ENCODE measurements around the gene PAX8.
"Not testable (repeated sequence)": the region's sequence is repeated elsewhere in the genome, so short reads cannot be mapped to it uniquely, and the experiment has no call there.

GRCh38 chr2:113284999-113285398 is 6.3 kb upstream of the PAX8 start:
- TF ChIP-seq, protein P1, sequence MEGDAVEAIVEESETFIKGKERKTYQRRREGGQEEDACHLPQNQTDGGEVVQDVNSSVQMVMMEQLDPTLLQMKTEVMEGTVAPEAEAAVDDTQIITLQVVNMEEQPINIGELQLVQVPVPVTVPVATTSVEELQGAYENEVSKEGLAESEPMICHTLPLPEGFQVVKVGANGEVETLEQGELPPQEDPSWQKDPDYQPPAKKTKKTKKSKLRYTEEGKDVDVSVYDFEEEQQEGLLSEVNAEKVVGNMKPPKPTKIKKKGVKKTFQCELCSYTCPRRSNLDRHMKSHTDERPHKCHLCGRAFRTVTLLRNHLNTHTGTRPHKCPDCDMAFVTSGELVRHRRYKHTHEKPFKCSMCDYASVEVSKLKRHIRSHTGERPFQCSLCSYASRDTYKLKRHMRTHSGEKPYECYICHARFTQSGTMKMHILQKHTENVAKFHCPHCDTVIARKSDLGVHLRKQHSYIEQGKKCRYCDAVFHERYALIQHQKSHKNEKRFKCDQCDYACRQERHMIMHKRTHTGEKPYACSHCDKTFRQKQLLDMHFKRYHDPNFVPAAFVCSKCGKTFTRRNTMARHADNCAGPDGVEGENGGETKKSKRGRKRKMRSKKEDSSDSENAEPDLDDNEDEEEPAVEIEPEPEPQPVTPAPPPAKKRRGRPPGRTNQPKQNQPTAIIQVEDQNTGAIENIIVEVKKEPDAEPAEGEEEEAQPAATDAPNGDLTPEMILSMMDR (conservative IDR thresholded peaks at IDR 0.05; ENCODE audit: low read length) = not testable (repeated sequence)
- TF ChIP-seq EZH2phosphoT487 (IDR thresholded peaks at IDR 0.05; ENCODE audit: borderline replicate concordance) = not testable (repeated sequence)
